GM19238 (cell line): ENCODE measurements around the gene NLGN1.
"Not testable (repeated sequence)": the region's sequence is repeated elsewhere in the genome, so short reads cannot be mapped to it uniquely, and the experiment has no call there.

ENCODE experiments used
- DNase-seq: peaks from one replicate; pipeline ENCODE4 v3.0.0; 2011; ENCODE audit warnings: low spot score; ENCODE audit not compliant: insufficient read length

The NLGN1 gene

DNA sequence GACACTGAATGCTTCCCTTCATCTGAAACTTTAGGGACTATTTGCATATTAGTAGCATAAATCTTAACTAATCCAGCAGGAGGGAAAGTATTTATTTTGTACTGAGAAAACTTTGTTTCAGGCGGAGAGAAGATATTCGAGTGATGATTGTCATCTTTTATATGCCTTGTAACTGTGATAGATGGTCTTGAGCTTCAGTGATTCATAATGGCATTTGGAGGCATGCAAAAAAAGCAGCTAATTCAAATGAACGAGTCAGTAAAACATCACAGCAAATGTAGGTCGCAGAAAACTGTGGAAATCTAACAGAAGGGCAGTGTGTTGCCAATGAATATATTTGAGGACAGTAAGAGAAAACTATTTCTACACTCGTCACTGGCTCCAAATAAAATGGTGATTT, 817.9 kb downstream of the NLGN1 start:
- DNase-seq, result no peak

GRCh38 chr3:174216019-174216418, 818.5 kb downstream of the NLGN1 start:
- DNase-seq, result no peak

DNA sequence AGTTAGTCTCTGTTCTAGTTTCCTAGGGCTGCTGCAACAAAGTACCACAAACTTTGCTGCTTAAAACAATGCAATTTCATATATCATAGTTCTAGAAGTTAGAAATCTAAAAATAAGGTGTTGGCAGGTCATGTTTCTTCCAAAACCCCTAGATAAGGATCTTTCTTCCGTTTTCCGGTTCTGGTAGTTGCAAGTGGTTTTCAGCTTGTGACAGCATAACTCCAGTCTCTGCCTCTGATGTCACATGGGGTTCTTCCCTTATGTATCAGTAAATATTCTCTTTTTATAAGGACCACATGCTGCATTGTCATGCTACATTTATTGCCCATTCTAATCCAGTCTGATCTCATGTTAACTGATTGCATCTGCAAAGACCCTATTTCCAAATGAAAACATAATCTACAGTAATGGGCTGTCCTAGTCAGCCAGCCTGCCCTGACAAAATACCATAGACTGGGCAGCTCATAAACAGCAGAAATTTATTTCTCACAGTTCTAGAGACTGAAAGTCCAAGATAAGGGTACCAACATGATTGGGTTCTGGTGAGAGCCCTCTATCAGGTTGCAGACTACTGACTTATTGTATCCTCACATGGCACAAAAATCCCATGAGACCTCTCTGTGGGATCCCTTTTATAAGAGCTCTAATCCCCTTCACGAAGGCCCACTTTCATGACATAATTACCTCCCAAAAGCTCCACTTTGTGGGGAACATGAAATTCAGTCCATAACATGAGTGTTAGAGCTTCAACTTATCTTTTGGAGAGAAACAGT, 819.6 kb downstream of the NLGN1 start:
- no peak for DNase-seq

- DNase-seq, result no peak
These were observed 820.5 kb downstream of the NLGN1 start for GRCh38 chr3:174218016-174218415.

DNA sequence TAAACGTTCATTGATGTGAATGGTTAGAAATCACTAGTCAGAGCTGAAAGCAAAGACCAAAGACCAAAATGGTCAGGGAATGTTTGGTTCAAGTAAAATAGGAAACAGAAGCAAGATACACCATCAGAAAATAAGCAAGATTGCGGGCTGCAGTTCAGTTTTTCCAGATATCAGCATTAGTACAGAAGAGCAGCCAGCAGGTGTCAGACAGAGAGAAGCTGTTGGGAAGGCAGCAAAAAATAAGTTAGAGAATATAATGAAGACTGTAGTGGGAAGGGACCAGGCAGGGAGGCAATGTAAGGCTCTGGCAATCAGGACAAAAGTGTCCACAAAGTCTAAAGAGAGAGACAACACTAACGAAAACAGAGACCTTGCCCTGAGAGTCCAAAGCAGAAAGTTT, 822.2 kb downstream of the NLGN1 start:
- DNase-seq, result no peak

DNA sequence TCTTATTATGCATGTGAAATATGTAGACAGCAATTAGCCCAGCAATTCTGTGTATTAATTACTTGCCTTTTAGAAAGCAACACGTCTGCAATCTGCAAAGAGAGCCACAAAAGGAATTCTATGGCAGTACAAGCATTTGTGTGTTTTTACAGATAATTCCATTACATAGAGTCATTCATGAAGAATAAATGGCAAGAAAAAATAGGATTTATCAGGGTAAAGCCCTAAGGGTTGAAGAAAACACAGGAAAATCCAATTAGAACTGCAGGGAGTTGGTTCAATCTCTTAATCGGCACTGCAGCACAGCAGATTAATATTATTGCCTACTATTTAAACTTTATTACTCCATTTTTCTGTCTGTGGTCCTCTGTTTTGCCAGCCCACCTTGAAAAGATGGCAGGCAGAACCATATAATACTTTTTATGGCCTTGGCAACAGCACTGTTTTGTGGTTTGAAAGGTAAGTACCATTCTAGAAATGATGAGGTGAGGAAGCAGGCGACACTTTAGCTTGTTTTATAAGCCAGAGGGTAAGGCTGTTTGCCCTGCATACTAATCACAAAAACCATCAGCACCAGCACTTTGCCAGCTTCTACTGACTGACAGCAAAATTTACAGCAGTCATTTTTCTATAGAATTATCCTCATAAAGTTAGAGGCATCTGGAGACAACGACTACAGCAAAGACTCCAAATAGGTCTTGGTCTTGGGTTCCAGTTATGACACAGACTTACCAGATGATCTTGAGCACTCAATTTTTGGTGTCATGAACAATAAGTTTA, 823.4 kb downstream of the NLGN1 start:
- DNase-seq, result no peak

GRCh38 chr3:174223042-174223441, 825.5 kb downstream of the NLGN1 start:
- no peak for DNase-seq

DNA sequence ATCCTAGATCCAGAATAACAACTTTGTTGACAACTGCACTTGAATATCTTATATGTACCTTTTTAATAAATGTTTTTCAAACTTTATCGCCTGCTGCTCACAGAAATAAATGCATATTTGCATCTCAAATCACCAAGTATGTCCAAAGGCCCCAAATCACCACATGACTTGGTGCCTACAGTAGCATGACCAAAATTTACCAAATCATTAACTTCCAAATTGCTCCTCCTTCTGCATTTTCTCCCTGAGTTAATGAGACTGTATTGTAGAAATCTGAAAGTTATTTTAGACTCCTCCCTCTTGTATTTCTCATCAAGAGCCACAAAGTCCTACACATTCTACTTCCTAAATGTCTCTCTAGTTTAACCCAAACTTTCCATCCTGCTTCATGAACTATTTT, 826.1 kb downstream of the NLGN1 start:
- DNase-seq, result no peak

- DNase-seq, result no peak
These were observed 832.4 kb downstream of the NLGN1 start for GRCh38 chr3:174229916-174230315.

- DNase-seq, result not testable (repeated sequence)
These were observed 834.6 kb downstream of the NLGN1 start for GRCh38 chr3:174232028-174232657.

DNA sequence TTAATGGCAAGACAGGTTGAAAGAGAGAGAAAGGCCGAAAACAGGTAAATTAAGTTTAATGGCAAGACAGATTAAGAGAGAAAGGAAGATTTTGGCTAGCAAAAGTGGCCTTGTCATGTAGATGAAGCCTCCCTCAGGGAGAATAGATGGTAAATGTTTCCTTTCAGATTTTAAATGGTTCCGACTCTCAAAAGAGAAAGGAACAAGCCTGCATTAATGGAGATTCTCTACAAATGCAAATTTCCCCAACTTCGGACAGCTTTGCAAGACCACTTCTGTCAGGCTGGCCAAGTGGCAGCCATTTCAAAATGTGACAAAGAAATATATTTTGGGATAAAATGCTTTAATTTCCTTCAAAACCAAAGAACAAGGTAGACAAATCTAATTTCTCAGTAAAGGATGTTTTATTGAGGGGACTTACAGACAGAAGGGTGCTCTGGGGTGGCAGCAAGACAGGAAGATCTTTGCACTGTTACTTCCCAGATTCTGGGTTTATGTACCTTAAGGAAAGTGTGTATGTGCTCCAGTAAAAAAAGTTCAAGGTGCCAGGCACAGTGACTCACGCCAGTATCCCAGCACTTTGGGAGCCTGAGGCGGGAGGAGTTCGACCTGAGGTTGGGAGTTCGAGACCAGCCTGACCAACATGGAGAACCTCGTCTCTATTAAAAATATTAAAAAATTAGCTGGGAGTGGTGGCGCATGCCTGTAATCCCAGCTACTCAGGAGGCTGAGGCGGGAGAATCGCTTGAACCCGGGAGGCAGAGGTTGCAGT, 835.3 kb downstream of the NLGN1 start:
- no peak for DNase-seq

- no peak for DNase-seq
These were observed 836.0 kb downstream of the NLGN1 start for GRCh38 chr3:174233511-174233910.

- DNase-seq, result no peak
These were observed 844.9 kb downstream of the NLGN1 start for GRCh38 chr3:174242311-174243041.

GRCh38 chr3:174243171-174243570, 845.6 kb downstream of the NLGN1 start:
- DNase-seq, result no peak

DNA sequence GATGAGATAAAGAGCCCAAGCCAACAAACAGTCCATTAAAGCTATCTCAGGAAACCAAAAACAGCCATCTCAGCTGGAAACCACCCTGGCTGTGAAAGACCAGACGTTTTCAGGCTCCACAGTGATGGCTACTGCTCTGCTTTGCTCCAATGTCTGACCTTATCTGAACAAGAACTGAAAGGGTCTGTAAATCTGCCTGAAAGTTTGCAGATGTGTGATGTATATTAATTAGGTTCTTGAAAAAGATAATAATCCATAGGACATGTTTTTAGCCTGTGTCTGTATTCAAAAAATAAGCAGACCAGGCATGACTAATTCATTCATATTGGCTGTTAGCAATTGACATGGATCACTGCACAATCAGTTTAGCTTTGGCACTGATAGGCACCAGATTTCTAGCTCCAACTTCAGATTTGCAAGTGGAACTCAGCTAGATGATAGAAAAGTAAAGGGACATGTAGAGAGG, 850.2 kb downstream of the NLGN1 start:
- no peak for DNase-seq

DNA sequence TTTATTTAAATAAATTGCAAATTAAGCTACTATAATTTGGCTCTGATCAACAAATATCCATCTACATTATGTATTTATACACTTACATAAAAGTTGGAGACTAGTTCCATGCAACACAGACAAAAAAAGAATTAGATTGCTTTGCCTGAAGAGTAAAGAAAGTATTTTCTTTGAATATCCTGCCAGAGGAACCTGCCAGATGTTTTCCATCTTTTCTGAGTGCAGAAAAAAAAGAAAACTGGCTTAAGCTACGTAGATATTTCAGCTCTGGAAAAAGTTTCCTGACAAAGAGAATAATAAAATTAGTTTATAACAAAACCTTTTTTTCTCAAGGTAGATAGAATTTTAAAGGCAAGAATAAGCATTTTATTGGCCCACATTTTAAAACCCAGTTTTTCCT, 854.1 kb downstream of the NLGN1 start:
- no peak for DNase-seq

DNA sequence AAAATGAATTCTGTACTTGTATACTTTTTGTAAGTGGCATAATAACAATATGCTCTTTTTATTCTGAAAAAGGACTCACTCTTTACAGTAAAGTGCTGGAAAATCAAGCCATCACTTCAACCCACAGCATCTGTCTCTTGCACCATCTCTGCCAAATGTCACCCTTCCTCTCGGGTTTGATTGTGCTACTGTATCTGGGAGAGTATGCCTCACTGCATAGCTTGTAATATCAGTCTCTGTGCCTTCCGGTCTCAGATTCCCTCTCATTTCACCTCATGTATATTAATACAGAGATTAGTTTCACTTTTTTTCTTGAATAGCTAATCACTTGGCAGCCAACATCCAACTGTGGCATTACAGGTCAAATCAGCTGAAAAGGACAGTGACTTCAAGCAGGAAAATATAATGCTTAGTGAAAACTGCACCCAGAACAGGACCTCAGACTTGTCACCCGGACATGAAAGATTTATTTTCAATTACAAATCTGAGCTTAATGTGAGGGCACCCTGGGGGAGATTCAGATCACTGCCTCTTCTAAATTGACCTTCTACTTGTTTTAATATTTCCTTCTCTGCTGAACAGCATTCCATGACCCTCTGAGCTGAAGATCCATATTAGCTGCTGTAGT, 855.8 kb downstream of the NLGN1 start:
- no peak for DNase-seq

DNA sequence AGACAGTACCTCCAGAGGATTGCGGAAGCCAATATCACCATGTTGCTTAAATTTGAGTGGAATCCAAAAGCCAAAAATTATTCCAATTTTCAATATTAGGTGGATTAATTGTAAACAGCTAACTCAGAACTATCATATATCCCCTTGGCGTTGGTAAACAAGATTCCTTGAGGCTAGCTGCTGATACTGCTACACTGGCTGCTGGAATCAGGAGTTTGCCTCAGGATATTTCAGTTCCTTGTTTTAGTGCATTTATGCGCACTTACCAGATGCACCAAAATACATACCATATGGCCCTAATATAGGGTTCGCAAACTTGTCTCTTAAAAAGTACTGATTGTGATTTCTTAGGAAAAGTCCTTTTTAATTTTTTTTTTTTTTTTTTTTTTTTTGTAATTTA, 856.4 kb downstream of the NLGN1 start:
- DNase-seq, result no peak

DNA sequence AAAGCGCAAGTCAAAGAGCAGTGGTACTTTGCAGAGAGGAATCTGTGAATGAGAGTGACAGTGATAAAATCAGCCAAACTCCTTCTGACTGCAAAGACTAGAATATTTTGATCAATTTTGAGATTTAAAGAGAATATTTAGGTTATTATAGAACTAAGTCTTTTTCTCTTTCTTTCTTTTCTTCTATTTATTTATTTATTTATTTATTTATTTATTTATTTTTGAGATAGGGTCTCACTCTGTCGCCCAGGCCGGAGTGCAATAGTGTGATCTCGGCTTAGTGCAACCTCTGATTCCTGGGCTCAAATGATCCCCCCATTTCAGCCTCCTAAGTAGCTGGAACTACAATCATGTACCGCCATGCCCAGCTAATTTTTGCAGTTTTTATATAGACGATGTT, 857.9 kb downstream of the NLGN1 start:
- DNase-seq, result no peak

- DNase-seq, result no peak
These were observed 868.9 kb downstream of the NLGN1 start for GRCh38 chr3:174266476-174266875.
